Activated CD4-positive, CD25-positive, alpha-beta regulatory T cell treated with anti-CD3 and anti-CD28 coated beads, Interleukin-2, amount 50 U/mL, for 16 hours (primary cell): ENCODE measurements around the gene ERRFI1.
"Not testable (repeated sequence)": the region's sequence is repeated elsewhere in the genome, so short reads cannot be mapped to it uniquely, and the experiment has no call there.

Experiments
- DNase-seq: peaks from one replicate; pipeline ENCODE4 v3.0.0-alpha.2; 2020; ENCODE audit warnings: low read depth, low spot score

Gene ERRFI1

DNA sequence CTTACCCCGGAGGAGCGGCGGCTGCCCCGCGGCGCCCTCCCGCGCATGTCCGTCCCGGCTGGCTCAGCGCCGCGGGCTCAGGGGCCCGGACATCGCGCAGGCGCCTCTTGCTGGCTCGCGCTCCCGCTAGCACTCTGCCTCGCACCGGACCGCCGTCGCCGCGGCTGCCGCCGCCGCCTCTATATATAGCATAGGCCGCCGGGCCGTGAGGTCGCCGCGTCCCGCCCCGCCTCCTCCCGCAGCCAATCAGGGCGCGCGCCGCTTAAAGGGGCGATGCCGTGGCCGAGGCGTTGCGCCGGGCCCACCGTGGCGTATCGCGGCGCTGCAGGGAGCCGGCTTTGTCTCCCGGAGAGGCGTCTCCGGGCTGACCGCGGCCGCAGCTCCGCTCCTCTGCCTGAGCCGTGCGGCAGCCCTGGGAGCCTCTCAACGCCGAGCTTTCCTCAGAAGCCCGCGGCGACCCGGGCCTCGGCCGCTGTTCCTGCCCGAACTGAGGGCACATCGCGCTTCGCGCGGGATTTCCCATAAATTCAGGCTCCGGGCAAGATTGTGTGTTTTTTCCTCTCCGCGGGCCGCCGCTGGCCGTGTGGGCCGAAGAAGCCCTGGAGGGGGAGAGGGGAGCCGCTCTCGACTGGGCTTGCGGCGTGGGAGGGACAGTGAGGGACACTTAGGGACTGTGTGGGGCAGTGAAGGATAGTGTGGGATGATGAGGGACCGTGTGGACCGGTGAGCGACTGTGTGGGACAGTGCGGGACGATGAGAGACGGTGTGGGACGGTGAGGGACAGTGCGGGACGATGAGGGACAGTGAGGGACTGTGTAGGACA is at the start of gene ERRFI1:
Gene ERRFI1 (minus strand): TSS at position 157 of the 823 bp plus-strand sequence. CDS start 10,690 bp downstream, outside the sequence.
- peak; percentile 67 for DNase-seq

DNA sequence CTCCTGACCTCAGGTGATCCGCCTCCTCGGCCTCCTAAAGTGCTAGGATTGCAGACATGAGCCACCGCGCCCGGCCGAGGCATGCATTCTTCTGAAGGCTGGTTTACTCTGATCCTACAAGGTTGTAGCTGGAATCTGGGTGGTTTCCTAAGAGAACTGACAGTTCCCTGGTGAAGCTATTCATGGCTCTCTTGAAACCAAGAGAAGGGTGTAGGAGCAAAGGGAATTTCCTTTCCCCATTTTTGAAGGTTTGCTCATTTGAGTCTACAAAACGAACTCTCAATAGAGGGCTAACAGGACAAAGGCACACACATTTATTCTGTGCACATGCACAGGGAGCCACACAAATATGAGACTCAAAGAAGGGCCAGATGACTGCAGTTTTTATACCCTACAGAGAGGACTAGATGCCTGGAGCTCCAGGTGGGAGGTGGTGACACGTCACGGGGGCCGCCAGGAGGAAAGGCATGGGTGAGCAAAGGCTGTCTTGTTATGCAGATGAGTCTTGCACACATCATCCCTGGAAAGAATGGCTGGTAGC is 49.5 kb upstream of the ERRFI1 start:
- no peak for DNase-seq

DNA sequence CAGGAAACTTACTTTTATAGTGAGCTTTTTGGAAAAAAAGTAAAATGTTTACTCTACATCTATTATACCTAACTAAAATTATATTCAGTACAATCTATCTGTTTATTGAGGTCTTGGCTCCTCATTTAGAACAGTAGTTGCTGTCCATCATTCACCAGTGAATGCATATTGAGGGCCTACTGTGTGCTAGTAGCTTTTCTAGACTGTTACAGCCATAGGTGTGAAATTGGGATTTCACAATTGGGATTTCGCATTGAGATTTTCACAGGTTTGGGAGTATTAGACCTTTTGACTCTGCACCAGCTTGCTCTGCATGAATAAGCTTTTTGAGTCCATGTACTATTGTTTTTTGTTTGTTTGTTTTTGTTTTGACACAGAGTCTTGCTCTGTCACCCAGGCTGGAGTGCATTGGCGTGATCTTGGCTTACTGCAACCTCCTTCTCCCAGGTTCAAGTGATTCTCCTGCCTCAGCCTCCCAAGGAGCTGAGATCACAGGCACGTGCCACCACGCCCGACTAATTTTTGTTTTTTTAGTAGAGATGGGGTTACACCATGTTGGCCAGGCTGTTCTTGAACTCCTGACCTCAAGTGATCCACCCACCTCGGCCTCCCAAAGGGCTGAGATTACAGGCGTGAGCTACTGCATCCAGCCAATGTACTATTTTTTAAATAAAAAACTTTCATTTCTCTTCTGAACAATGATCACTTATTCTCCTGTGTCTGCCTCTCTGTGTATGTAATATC is 47.2 kb upstream of the ERRFI1 start:
- no peak for DNase-seq

DNA sequence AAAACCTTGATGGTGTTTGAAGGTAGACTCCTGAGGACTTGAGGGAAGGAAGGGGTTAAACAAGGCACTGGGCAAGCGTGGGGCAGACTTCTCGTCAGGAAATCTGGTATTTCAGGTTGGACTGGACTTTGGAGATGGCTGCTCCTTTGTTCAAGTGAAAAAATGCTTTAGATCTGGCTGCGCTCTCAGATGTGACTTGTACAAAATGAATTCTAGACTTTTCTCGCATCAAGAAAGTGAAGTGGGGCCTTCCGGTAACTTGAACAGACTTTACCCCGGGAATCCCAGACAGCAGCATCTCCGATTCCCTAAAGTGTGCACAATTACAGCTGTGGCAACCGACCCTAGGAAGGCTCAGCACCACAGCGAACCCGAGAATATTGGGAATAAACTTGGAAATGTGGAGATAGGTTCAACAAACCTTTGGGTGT is 44.3 kb upstream of the ERRFI1 start:
- no peak for DNase-seq

- not testable (repeated sequence) for DNase-seq
These were observed 43.7 kb upstream of the ERRFI1 start for GRCh38 chr1:8069614-8070320.

DNA sequence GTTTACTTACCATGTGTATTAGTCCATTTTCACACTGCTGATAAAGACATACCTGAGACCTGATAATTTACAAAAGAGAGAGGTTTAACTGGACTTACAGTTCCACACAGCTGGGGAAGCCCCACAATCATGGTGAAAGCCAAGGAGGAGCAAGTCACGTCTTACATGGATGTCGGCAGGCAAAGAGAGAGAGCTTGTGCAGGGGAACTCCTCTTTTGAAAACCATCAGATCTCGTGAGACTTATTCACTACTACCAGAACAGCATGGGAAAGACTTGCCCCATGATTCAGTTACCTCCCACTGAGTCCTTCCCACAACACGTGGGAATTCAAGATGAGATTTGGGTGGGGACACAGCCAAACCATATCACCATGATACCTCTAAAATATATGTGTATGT is 39.3 kb upstream of the ERRFI1 start:
- DNase-seq = no peak

DNA sequence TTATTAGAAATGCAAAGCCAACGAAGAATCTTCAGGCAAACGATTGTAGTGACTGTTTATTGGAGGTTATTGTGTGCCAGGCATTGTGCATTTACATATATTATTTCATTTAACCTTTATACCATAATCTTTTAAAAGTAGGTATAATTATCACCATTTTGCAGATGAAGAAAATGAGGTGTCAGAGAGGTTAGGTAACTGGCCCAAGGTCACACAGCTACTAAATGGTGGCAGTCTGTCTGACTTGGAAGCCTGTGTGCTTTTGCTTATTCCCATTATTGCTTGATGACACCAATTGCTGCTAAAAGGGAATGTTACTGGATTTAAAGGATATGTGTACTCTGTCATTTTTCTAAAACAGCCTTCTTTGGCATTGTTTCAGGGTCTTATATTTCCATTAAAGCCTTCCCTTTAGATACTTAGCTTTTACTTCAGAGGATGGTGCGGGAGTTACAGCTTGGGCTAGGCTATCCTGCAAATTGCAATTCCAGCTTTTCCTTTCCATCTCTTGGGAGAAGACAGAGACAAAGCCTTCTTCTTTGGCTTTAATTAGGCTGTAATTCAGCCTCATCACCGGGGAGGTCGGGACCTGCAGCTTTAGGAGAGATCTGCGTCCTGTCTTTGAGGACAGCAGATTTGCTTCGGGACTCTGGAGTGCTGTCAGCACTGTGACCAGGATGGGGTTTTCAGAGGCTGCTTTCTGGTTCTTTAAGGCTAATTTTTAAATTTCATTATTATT is 37.4 kb upstream of the ERRFI1 start:
- no peak for DNase-seq

DNA sequence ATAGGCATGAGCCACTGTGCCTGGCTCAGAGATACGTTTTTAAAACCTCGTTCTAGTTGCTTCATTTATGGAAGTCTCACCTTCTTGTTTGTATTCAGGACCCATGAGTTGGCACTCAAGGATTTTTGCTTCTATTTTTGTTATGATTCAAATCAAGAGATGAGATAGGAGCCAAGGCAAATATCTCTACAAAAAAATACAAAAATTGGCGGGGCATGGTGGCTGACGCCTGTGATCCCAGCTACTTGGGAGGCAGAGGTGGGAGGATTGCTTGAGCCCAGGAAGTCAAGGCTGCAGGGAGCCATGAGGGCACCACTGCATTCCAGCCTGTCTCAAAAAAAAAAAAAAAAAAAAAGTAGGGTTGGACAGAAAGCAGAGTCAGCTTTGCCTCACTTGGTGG is 36.8 kb upstream of the ERRFI1 start:
- DNase-seq = no peak

- DNase-seq = no peak
These were observed 35.7 kb upstream of the ERRFI1 start for GRCh38 chr1:8061673-8062386.

- DNase-seq = no peak
These were observed 35.1 kb upstream of the ERRFI1 start for GRCh38 chr1:8061210-8061609.

DNA sequence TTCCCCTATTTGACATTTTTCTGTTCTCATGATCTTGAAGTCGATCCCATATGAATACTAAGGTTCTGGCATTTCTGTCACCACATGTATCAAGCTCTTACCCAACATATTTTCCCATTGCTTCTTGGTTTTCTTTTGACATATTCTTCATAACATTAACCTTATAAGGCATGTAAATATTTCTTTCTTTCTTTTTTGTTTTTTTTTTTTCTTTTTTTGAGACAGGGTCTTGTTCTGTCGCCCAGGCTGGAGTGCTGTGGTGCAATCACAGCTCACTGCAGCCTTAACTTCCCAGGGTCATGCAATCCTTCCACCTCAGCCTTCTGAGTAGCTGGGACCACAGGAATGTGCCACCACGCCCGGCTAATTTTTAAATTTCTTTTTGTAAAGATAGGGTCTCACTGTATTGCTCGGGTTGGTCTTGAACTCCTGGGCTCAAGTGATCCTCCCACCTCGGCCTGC is 33.1 kb upstream of the ERRFI1 start:
- DNase-seq = no peak

DNA sequence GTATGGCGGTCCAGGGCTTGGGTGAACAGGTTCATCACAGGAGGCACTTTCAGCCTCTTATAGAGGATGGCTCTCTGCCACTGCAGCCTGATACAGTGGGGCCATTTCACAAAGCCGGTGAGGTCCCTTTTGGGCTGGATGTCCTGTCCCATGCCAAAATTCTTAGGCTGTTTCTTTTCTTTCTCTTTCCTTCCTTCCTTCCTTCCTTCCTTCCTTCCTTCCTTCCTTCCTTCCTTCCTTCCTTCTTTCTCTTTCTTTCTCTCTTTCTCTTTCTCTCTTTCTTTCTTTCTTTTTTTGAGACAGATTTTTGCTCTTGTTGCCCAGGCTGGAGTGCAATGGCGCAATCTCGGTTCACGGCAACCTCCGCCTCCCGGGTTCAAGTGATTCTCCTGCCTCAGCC is 31.7 kb upstream of the ERRFI1 start:
- not testable (repeated sequence) for DNase-seq

GRCh38 chr1:8055973-8056372 is 29.9 kb upstream of the ERRFI1 start:
- no peak for DNase-seq

- DNase-seq = no peak
These were observed 27.9 kb upstream of the ERRFI1 start for GRCh38 chr1:8053878-8054567.

DNA sequence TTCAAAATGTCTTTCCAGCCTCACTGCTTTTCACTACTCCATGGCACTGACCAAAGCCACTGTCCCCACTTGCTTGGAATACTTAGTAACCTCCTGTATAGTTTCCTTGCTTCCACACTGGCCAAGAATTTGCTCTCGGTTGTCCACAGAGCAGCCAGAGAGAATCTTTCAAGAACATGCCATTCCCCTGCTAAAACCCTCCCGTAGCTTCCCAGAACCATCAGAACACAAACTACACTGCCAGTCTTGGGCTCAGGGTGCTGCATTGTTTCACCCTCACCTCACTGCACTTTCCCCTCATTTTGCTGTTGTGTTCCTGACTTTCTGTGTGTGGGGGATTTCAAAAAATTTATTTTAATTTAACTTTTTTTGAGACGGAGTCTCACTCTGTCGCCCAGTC is 25.5 kb upstream of the ERRFI1 start:
- no peak for DNase-seq

DNA sequence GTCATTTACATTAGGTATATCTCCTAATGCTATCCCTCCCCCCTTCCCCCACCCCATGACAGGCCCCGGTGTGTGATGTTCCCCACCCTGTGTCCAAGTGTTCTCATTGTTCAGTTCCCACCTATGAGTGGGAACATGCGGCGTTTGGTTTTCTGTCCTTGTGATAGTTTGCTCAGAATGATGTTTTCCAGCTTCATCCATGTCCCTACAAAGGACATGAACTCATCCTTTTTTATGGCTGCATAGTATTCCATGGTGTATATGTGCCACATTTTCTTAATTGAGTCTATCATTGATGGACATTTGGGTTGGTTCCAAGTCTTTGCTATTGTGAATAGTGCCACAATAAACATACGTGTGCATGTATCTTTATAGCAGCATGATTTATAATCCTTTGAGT is 23.1 kb upstream of the ERRFI1 start:
- not testable (repeated sequence) for DNase-seq

DNA sequence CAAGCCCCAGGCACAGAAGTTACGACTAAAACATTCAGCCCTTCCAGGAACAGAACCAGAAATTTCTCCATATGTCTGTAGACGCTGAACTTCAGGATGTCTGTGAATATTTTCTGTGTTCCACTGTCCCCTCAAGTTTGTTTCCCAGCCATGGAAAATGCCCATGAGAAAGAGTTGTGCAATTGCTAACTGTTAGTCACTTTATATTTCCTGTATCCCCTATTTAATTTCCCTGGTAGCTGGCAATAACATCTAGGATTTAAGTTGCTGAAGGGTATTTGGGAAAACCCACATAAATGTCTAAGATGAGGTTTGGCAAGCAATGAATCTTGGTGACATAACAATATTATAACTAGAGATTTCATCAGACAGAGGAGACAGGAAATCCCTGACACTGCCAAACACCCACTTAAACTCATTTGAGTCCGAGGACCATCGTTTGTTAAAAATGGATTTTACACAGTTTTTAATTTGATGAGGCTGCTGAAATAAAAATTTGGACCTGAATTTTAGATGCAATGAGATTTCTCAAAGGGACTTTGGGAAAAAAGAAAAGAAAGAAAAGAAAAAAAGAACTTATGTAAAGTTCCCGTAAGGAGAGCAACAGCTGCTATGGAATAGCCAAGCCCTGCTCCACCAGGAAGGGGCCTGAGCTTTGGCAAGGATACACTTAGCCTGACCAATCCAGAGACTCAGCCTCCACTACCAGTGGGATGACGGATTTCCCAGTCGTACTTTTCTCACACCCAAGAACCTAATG is 21.8 kb upstream of the ERRFI1 start:
- no peak for DNase-seq

DNA sequence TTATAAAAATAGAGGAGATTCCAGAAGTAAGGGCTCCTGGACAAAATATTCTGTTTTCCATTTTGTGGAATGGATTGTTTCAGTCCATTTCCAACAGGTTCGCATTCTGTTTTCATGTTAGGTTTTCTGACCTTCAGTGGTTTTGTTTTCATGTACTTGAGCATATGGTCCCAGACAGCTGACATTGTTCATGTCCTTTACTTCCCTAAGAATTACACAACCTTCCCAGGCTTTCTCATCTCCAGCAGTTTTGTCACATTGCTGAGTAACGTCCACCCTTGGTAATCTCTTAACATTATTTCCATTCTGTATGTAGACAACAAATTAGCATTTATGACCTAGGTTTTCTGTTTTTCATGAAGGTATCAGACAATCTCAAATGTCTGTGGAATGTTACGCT is 21.0 kb upstream of the ERRFI1 start:
- no peak for DNase-seq

- DNase-seq = no peak
These were observed 20.3 kb upstream of the ERRFI1 start for GRCh38 chr1:8046391-8046790.
